ENCODE results near the gene NET1.
A peak's percentile ranks its signal among the peaks of the same experiment; 100 is the strongest.

Gene NET1

DNA sequence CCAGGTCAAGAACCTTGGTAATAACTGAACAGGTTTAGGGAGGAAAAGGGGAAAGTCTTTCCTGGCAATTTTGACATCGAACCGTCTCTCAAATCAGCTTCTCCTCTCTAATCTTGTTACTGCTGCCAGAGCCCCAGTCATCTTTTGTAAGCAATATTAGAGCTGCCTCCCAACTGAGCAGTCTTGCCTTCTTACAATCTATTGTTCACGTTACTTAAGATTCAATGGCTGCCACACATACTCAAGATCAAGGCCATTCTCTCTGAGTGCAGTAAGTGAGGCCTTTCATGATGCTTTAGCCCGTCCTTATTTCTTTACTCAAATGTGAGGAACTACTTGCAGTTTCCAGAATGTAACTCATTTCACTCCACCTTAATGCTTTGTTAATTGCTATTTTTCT is 12.4 kb downstream of the NET1 start:
- no peak overlapping the region for H3K4me3 ChIP-seq (replicated peaks in 1 of 2; ENCODE audit: low read depth in 2 of 2, low read length in 2 of 2)
- DNase-seq (ENCODE audit: low read depth in 2 of 2) = no peak
- TF ChIP-seq CTCF (IDR thresholded peaks at IDR 0.05; ENCODE audit: low read depth, low read length) = no peak

GRCh38 chr10:5428133-5428532 is 15.8 kb downstream of the NET1 start:
- DNase-seq (ENCODE audit: low read depth in 2 of 2) = no peak
- no peak overlapping the region for H3K4me3 ChIP-seq (replicated peaks in 1 of 2; ENCODE audit: low read depth in 2 of 2, low read length in 2 of 2)
- no peak for TF ChIP-seq CTCF (IDR thresholded peaks at IDR 0.05; ENCODE audit: low read depth, low read length)

DNA sequence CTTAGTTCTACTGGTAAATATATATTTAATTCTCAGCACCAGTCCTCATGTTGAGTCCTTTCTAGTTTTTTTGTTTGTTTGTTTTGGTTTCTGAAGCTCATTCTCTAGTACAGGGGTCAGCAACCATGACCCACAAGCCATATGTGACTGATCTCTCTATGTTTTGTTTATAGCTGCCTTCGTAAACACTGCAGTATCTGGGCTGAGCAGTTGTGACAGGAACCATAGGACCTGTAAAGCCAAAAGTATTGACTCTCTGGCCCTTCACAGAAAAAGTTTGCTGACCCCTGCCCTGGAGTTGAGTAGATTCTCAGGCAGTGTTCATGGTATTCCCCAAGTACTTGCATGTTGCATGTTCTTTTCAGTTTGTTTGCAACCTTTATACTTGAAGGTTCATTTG is 20.8 kb downstream of the NET1 start:
- no peak for DNase-seq (ENCODE audit: low read depth in 2 of 2)
- TF ChIP-seq CTCF (IDR thresholded peaks at IDR 0.05; ENCODE audit: low read depth, low read length) = no peak
- H3K4me3 ChIP-seq (replicated peaks in 1 of 2; ENCODE audit: low read depth in 2 of 2, low read length in 2 of 2) = no peak overlapping the region

- H3K4me3 ChIP-seq (replicated peaks in 1 of 2; ENCODE audit: low read depth in 2 of 2, low read length in 2 of 2) = no peak overlapping the region
- DNase-seq (ENCODE audit: low read depth in 2 of 2) = peak; percentile 81 to 84
- TF ChIP-seq CTCF (IDR thresholded peaks at IDR 0.05; ENCODE audit: low read depth, low read length) = peak; percentile 55
Observed at GRCh38 chr10:5434017-5434753, 21.8 kb downstream of the NET1 start.

GRCh38 chr10:5435328-5435727 is 23.0 kb downstream of the NET1 start:
- no peak overlapping the region for H3K4me3 ChIP-seq (replicated peaks in 1 of 2; ENCODE audit: low read depth in 2 of 2, low read length in 2 of 2)
- TF ChIP-seq CTCF (IDR thresholded peaks at IDR 0.05; ENCODE audit: low read depth, low read length) = no peak
- no peak for DNase-seq (ENCODE audit: low read depth in 2 of 2)

GRCh38 chr10:5440206-5440605 is 27.8 kb downstream of the NET1 start:
- no peak for DNase-seq (ENCODE audit: low read depth in 2 of 2)
- H3K4me3 ChIP-seq (replicated peaks in 1 of 2; ENCODE audit: low read depth in 2 of 2, low read length in 2 of 2) = no peak overlapping the region
- no peak for TF ChIP-seq CTCF (IDR thresholded peaks at IDR 0.05; ENCODE audit: low read depth, low read length)

DNA sequence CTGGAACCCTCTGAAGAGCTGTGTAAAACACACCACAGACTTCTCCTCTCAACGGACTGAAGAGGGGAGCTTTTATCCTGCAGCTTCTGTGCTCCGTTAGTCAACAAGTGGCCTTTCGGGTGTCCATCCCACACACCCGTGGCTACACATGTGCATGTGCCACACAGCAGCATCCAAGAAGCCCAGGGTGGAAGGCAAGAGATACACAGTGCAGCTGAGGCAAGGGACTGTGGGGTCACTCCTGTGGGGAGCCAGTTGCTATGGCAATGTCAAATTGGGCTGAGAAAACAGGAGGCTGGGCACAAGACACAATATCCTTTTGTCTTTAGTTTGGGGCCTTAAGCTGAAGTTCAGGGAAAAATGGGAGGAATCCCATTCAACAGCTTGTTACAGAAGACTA is 28.7 kb downstream of the NET1 start:
- TF ChIP-seq CTCF (IDR thresholded peaks at IDR 0.05; ENCODE audit: low read depth, low read length) = no peak
- no peak for DNase-seq (ENCODE audit: low read depth in 2 of 2)
- H3K4me3 ChIP-seq (replicated peaks in 1 of 2; ENCODE audit: low read depth in 2 of 2, low read length in 2 of 2) = no peak overlapping the region

All from cardiac fibroblast (primary cell).